ENCODE results near the gene COIL. TPM values are rescaled to one million over a fixed set of nuclear protein-coding genes. Genes with fewer than 3 reads are reported as not detected.

Gene COIL
- total and polyA plus RNA-seq, 9 of the 15 experiments (the other 6 are each of a cell fraction or from before 2014, with no cell fraction given) = 23.9 to 41.3 (median 28.7) TPM

GRCh38 chr17:56914581-56915273, 46.1 kb downstream of the COIL start (continued):
- TF ChIP-seq, protein P1, sequence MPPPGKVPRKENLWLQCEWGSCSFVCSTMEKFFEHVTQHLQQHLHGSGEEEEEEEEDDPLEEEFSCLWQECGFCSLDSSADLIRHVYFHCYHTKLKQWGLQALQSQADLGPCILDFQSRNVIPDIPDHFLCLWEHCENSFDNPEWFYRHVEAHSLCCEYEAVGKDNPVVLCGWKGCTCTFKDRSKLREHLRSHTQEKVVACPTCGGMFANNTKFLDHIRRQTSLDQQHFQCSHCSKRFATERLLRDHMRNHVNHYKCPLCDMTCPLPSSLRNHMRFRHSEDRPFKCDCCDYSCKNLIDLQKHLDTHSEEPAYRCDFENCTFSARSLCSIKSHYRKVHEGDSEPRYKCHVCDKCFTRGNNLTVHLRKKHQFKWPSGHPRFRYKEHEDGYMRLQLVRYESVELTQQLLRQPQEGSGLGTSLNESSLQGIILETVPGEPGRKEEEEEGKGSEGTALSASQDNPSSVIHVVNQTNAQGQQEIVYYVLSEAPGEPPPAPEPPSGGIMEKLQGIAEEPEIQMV (tag; conservative IDR thresholded peaks at IDR 0.05; ENCODE audit: low read depth) = no peak
- no peak for TF ChIP-seq USF2 (CRISPR knock-in tag; IDR thresholded peaks at IDR 0.05)
- TF ChIP-seq POLR2AphosphoS2 (IDR thresholded peaks at IDR 0.05; ENCODE audit: low read length) = no peak
- TF ChIP-seq, protein P2, sequence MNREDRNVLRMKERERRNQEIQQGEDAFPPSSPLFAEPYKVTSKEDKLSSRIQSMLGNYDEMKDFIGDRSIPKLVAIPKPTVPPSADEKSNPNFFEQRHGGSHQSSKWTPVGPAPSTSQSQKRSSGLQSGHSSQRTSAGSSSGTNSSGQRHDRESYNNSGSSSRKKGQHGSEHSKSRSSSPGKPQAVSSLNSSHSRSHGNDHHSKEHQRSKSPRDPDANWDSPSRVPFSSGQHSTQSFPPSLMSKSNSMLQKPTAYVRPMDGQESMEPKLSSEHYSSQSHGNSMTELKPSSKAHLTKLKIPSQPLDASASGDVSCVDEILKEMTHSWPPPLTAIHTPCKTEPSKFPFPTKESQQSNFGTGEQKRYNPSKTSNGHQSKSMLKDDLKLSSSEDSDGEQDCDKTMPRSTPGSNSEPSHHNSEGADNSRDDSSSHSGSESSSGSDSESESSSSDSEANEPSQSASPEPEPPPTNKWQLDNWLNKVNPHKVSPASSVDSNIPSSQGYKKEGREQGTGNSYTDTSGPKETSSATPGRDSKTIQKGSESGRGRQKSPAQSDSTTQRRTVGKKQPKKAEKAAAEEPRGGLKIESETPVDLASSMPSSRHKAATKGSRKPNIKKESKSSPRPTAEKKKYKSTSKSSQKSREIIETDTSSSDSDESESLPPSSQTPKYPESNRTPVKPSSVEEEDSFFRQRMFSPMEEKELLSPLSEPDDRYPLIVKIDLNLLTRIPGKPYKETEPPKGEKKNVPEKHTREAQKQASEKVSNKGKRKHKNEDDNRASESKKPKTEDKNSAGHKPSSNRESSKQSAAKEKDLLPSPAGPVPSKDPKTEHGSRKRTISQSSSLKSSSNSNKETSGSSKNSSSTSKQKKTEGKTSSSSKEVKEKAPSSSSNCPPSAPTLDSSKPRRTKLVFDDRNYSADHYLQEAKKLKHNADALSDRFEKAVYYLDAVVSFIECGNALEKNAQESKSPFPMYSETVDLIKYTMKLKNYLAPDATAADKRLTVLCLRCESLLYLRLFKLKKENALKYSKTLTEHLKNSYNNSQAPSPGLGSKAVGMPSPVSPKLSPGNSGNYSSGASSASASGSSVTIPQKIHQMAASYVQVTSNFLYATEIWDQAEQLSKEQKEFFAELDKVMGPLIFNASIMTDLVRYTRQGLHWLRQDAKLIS (CRISPR knock-in tag; IDR thresholded peaks at IDR 0.05) = peak; percentile 78
- TF ChIP-seq POLR2A (conservative IDR thresholded peaks at IDR 0.05) = no peak
- TF ChIP-seq GABPA (tag; conservative IDR thresholded peaks at IDR 0.05; ENCODE audit: low read depth) = 0 out of 2 replicates have a peak, but pooled peaks have one; percentile 13
- no peak for TF ChIP-seq HMG20A (CRISPR knock-in tag; conservative IDR thresholded peaks at IDR 0.05)
- TF ChIP-seq GTF2B (IDR thresholded peaks at IDR 0.05; ENCODE audit: extremely low read depth, insufficient read length) = no peak
- TF ChIP-seq PRDM10 (IDR thresholded peaks at IDR 0.05; ENCODE audit: partially characterized antibody) = peak; percentile 88
- no peak for TF ChIP-seq FOSL1 (tag; conservative IDR thresholded peaks at IDR 0.05)
- peak; percentile 44 to 56 for TF ChIP-seq NRF1 (conservative IDR thresholded peaks at IDR 0.05 in 1 of 2, IDR thresholded peaks at IDR 0.05 in 1 of 2)
- TF ChIP-seq, protein P3, sequence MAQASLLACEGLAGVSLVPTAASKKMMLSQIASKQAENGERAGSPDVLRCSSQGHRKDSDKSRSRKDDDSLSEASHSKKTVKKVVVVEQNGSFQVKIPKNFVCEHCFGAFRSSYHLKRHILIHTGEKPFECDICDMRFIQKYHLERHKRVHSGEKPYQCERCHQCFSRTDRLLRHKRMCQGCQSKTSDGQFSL (CRISPR knock-in tag; IDR thresholded peaks at IDR 0.05) = no peak
- TF ChIP-seq, protein P3 (tag; IDR thresholded peaks at IDR 0.05) = no peak
- TF ChIP-seq POU5F1 (IDR thresholded peaks at IDR 0.05; ENCODE audit: borderline replicate concordance, low read depth, low read length, partially characterized antibody) = no peak
- no peak for TF ChIP-seq HOXB6 (CRISPR knock-in tag; IDR thresholded peaks at IDR 0.05; ENCODE audit: borderline replicate concordance)
